ENCODE data around the gene RND2. TPM values are rescaled to one million over a fixed set of nuclear protein-coding genes. Genes with fewer than 3 reads are reported as not detected.

RND2 gene
- total RNA-seq, 1 donor from 2014 or later, result 7.1 TPM

DNA sequence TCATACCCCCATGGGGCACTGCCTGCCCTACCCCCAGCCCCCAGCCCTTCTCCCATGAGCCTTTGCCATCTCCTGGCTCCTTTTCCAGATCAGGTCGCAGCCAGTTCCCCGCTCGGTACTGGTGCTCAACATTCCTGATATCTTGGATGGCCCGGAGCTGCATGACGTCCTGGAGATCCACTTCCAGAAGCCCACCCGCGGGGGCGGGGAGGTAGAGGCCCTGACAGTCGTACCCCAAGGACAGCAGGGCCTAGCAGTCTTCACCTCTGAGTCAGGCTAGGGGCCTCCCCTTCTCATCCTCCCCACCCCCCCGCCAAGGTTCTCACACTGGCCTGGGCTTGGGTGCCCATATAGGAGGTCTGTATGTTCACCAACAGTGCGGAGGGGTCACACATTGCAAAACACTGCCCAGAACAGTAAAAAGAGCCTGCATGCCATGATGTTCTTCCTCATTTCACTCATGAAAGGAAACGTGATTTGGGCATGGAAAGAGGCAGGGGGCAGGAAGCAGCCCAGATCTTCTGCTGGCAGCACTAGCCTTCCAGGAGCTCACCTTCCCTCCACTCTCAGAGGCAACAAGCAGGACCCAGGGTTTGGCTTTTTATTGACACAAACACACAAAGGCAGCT, 10.9 kb upstream of the RND2 start:
- H3K36me3 Mint-ChIP-seq, result peaks cover 11% of the 10 kb centered on the region
- peak overlapping the region; percentile 26 for H3K27ac Mint-ChIP-seq
- no peaks in the 10 kb centered on the region for H3K9me3 Mint-ChIP-seq
- H3K4me3 Mint-ChIP-seq, result no peak overlapping the region
- DNase-seq (ENCODE audit: extremely low spot score, unreplicated experiment), result no peak
- H3K4me1 Mint-ChIP-seq (ENCODE audit: unreplicated experiment), result peaks cover 29% of the 10 kb centered on the region
- H3K27me3 Mint-ChIP-seq, result no peaks in the 10 kb centered on the region
- no peak for TF ChIP-seq CTCF (conservative IDR thresholded peaks at IDR 0.05)

GRCh38 chr17:43014649-43015542, 10.1 kb upstream of the RND2 start:
- peaks cover 36% of the 10 kb centered on the region for H3K4me1 Mint-ChIP-seq (ENCODE audit: unreplicated experiment)
- no peak for TF ChIP-seq CTCF (conservative IDR thresholded peaks at IDR 0.05)
- peaks cover 11% of the 10 kb centered on the region for H3K36me3 Mint-ChIP-seq
- no peak overlapping the region for H3K4me3 Mint-ChIP-seq
- peak overlapping the region; percentile 26 for H3K27ac Mint-ChIP-seq
- no peaks in the 10 kb centered on the region for H3K27me3 Mint-ChIP-seq
- H3K9me3 Mint-ChIP-seq, result no peaks in the 10 kb centered on the region
- DNase-seq (ENCODE audit: extremely low spot score, unreplicated experiment), result no peak

- Mint-ChIP-seq H3K36me3 (peaks cover 11% of the 10 kb centered on the region), H3K27me3 (no peaks in the 10 kb centered on the region), H3K4me3 (no peak overlapping the region), H3K27ac (no peak overlapping the region), H3K9me3 (no peaks in the 10 kb centered on the region), H3K4me1 (ENCODE audit: unreplicated experiment) (peaks cover 40% of the 10 kb centered on the region)
- DNase-seq (ENCODE audit: extremely low spot score, unreplicated experiment), result no peak
- TF ChIP-seq CTCF (conservative IDR thresholded peaks at IDR 0.05), result no peak
Measured at GRCh38 chr17:43015579-43015978, 9.5 kb upstream of the RND2 start.

DNA sequence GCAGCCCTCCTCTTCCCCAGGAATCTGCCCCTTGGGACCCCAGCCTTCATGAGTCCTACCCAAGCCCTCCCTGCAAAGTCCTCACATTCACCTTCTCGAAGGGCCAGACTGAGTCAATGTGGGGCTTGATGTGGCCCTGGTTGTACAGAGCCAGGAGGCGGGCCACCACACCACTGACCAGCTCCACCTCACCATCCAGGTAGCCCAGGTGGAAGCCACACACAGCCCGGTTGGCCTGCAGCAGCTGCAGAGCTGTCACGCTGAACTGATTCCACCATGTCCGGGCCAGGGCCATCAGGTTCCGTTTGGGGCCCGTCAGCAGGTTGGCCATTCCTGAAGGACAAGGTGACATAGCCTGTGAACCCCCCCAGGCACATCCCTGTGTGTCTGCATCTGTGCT, 8.8 kb upstream of the RND2 start:
- Mint-ChIP-seq H3K4me3 (no peak overlapping the region), H3K9me3 (no peaks in the 10 kb centered on the region), H3K4me1 (ENCODE audit: unreplicated experiment) (peaks cover 37% of the 10 kb centered on the region), H3K27ac (no peak overlapping the region), H3K36me3 (peaks cover 11% of the 10 kb centered on the region), H3K27me3 (no peaks in the 10 kb centered on the region)
- no peak for DNase-seq (ENCODE audit: extremely low spot score, unreplicated experiment)
- no peak for TF ChIP-seq CTCF (conservative IDR thresholded peaks at IDR 0.05)

DNA sequence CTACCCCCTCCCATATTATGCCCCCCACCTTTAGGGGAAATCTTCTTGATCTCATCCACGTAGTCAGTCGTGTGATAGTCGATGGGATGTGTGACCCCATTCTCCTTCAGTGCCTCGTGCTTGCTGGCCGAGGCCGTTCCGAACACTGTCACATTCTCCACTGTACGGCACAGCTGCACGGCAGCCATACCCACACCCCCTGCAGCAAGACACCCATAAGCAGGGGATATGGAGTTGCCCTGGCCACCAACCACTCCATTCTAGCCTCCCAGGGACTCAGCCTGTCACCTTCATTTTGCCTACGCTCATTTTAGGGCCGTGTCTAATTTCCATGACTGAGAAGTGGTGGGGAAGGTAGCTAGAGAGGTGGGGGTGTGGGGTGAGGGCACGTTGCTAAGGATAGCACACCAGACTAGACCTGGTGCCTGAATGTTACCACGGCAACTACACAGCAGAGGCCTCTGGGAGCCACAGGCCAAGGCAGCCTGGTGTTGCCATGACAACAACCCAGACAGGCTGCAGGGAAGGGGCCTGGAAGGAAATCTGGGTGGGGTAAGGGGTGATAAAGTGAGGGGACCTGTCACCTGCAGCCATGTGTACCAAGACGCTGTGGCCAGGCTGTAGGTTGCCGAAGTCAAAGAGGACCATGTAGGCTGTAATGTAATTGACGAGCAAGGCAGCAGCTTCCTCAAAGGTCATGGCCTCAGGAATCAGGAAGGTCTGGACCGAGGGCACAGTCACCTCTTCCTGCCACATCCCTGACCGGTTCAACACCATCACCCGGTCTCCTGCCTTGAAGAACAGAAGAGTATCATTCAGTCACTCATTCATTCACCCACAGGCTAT, 6.8 kb upstream of the RND2 start:
- no peaks in the 10 kb centered on the region for H3K27me3 Mint-ChIP-seq
- DNase-seq (ENCODE audit: extremely low spot score, unreplicated experiment), result no peak
- H3K9me3 Mint-ChIP-seq, result no peaks in the 10 kb centered on the region
- H3K27ac Mint-ChIP-seq, result peak overlapping the region; percentile 52
- peak overlapping the region; percentile 77 for H3K4me3 Mint-ChIP-seq
- TF ChIP-seq CTCF (conservative IDR thresholded peaks at IDR 0.05), result no peak
- H3K36me3 Mint-ChIP-seq, result peaks cover 11% of the 10 kb centered on the region
- peaks cover 33% of the 10 kb centered on the region for H3K4me1 Mint-ChIP-seq (ENCODE audit: unreplicated experiment)
